Thoracic aorta (tissue), 2 donors: ENCODE results near the gene LCN10. TPM values are rescaled to one million over a fixed set of nuclear protein-coding genes. Genes with fewer than 3 reads are reported as not detected.

Experiments
- ATAC-seq: fragments of 150-250 bp; one replicate; pipeline ENCODE4 v1.8.0; 2017; ENCODE audit warnings: low read depth; ENCODE audit not compliant: insufficient number of reproducible peaks, low FRiP score
- DNase-seq: peaks from one replicate; pipeline ENCODE4 v3.0.0-alpha.2; 2020; ENCODE audit warnings: low spot score
- H3K27ac ChIP-seq, 2 donors: fragments of 200-600 bp; sonication (generic); 1 replicate in 1 of 2; 2 replicates in 1 of 2; pipeline ENCODE4 v1.5.1; 2016; ENCODE audit warnings: mild to moderate bottlenecking in 2 of 2, moderate library complexity in 2 of 2
- H3K27me3 ChIP-seq: fragments of 200-600 bp; sonication (generic); replicated peaks from 2 replicates; pipeline ENCODE4 v1.6.0; 2016; ENCODE audit warnings: mild to moderate bottlenecking; ENCODE audit not compliant: insufficient read depth
- H3K36me3 ChIP-seq: fragments of 200-600 bp; sonication (generic); one replicate; pipeline ENCODE4 v1.5.1; 2016
- H3K4me1 ChIP-seq, 2 donors: fragments of 200-600 bp; sonication (generic); 1 replicate in 1 of 2; 2 replicates in 1 of 2; pipeline versions ENCODE4 v1.5.1 to v1.6.0; 2016; ENCODE audit warnings: low read depth in 2 of 2, mild to moderate bottlenecking in 1 of 2; ENCODE audit not compliant: control insufficient read depth in 1 of 2
- H3K4me3 ChIP-seq: fragments of 200-600 bp; sonication (generic); 2 replicates; pipeline ENCODE4 v1.5.1; 2016; ENCODE audit warnings: mild to moderate bottlenecking
- H3K9me3 ChIP-seq: fragments of 200-600 bp; sonication (generic); 2 replicates; pipeline ENCODE4 v1.5.1; 2016
- CTCF ChIP-seq: fragments of 200-600 bp; sonication (generic); IDR thresholded peaks from one replicate; pipeline ENCODE4 v1.5.1; 2019; ENCODE audit warnings: antibody characterized with exemption
- total RNA-seq, 2 donors: library from RNA; depleted of rRNA; stranded (reverse); fragments of >200 nt; gene quantifications; one replicate each; pipeline versions ENCODE4 v1.1.0 to v1.2.3, GENCODE V29; 2016

The LCN10 gene
- total RNA-seq, 2 donors from 2014 or later = 3.1 to 9.4 TPM

DNA sequence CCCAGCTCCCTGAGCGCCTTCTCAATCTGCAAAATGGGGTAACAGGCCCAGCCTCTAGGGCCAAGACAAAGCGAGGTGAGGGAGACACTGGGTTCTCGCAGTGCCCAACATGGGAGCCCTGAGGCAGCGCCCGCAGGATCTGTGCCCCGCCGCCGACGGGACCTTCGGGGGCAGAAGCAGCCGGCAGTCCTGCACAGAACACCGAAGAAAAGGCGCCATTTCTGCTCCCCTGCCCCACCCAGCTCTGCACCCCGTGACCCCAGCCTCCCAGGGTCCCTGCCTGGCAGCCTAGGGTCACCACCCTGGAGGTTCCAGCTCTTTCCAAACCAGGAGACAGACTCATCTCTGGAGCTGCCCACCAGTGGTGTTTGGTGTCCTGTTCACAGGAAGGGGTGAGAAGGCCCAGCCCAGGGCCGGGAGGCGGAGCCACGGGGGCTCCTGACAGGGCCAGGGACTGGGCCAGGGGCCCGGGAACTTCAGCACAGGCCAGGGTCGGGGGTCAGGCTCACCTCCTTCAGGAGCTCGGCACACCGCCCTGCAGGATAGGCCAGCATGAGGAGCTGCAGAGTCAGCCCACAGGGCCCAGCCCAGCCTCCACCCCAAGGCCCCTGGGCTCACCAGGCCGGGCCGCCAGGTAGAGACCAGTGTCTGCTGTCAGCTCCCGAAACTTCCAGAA, 12.0 kb upstream of the LCN10 start:
- Histone ChIP-seq H3K36me3 (no peaks in the 10 kb centered on the region), H3K27me3 (no peaks in the 10 kb centered on the region), H3K4me1 (no peaks in the 10 kb centered on the region), H3K9me3 (peaks cover 11% of the 10 kb centered on the region), H3K4me3 (no peak overlapping the region), H3K27ac (no peak overlapping the region)
- TF ChIP-seq CTCF = no peak
- ATAC-seq (no peak), DNase-seq (no peak)

GRCh38 chr9:136754059-136754572, 11.4 kb upstream of the LCN10 start:
- ATAC-seq (no peak), DNase-seq (no peak)
- Histone ChIP-seq H3K27ac (no peak overlapping the region), H3K9me3 (peaks cover 11% of the 10 kb centered on the region), H3K36me3 (no peaks in the 10 kb centered on the region), H3K4me3 (no peak overlapping the region), H3K4me1 (no peaks in the 10 kb centered on the region), H3K27me3 (no peaks in the 10 kb centered on the region)
- no peak for TF ChIP-seq CTCF

DNA sequence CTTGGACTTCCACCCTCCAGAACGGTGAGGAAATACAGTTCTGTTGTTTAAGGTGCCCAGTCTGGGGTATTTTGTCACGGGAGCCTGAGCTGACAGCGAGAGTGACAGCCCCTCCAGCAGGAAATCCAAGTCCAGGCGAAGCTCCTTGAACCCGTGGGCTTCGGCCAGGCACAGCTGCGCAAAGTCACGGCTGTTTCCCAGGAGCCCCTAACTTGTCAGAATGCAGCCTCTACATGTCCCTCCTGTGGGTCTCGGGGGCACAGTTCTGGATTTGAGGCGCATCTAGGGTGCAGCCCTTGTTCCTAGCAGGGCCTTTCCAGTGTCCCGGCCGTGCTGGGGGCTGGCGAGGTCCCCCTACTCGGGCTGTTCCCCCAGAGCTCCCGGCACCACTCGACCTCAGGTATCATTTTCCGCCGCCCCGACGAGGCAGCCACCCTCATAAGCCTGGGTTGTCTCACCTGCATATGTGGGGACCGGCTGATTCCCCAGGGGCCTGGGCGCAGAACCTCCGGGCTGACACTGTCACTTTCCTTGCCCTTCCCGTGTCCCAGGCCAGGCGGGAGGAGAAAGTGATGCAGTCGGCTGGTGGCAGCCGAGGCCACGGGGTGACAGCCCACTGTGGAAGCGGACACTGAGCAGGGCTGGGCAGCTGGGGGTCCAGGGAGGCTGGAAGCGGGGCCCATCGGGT, 10.8 kb upstream of the LCN10 start:
- H3K4me1 ChIP-seq = no peaks in the 10 kb centered on the region
- H3K36me3 ChIP-seq = no peaks in the 10 kb centered on the region
- H3K27me3 ChIP-seq = no peaks in the 10 kb centered on the region
- H3K4me3 ChIP-seq = no peak overlapping the region
- ATAC-seq (no peak), DNase-seq (no peak)
- H3K9me3 ChIP-seq = peaks cover 11% of the 10 kb centered on the region
- H3K27ac ChIP-seq = no peak overlapping the region
- TF ChIP-seq CTCF = no peak

- Histone ChIP-seq H3K4me3 (no peak overlapping the region), H3K36me3 (no peaks in the 10 kb centered on the region), H3K4me1 (no peaks in the 10 kb centered on the region), H3K9me3 (peaks cover 11% of the 10 kb centered on the region), H3K27ac (no peak overlapping the region), H3K27me3 (no peaks in the 10 kb centered on the region)
- no peak for TF ChIP-seq CTCF
- ATAC-seq (no peak), DNase-seq (no peak)
Measured at GRCh38 chr9:136751814-136752213, 9.1 kb upstream of the LCN10 start.

- no peak overlapping the region for H3K4me3 ChIP-seq
- H3K27me3 ChIP-seq = no peaks in the 10 kb centered on the region
- TF ChIP-seq CTCF = no peak
- no peaks in the 10 kb centered on the region for H3K36me3 ChIP-seq
- no peak overlapping the region for H3K27ac ChIP-seq
- peaks cover 11% of the 10 kb centered on the region for H3K9me3 ChIP-seq
- no peaks in the 10 kb centered on the region for H3K4me1 ChIP-seq
- DNase-seq = no peak
- no peak for ATAC-seq
Measured at GRCh38 chr9:136751244-136751643, 8.5 kb upstream of the LCN10 start.
